Stimulated activated CD4-positive, alpha-beta T cell treated with anti-CD3 and anti-CD28 coated beads, Interleukin-12 subunit alpha, Interleukin-12 subunit beta, amount 100 ng/mL, for 48 hours (primary cell): Measurements from ENCODE around the gene ANKRD13B.
"Not testable (repeated sequence)": the region's sequence is repeated elsewhere in the genome, so short reads cannot be mapped to it uniquely, and the experiment has no call there.

Source experiments
- DNase-seq, 3 donors: peaks; one replicate each; pipeline ENCODE4 v3.0.0-alpha.2; 2020; ENCODE audit warnings: low read depth in 2 of 3, low spot score in 1 of 3

The ANKRD13B gene

DNA sequence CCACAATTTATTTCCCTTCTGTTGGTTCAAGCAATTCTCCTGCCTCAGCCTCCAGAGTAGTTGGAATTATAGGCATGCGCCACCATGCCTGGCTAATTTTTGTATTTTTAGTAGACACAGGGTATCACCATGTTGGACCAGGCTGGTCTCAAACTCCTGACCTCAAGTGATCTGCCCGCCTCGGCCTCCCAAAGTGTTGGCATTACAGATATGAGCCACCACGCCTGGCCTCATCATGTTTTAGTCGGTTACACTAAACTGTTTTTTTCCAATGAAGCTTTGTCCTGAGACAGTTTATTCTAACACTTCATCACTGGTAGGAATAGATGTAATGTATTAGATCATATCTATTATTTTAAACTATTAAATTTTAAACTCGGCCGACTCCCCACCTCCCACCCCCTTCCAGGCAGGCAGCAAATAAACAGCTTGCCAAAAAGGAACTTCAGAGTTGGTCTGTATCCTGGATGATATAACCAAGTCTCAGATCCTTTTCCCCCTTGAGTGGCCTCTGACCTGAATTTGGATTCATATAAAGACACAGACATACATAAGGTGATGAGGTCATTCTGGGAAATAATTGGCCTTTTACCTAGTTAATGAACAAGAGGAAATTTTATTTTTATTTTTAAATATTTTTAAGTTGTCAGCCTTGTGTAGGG lies 48.2 kb downstream of the ANKRD13B start:
- no peak for DNase-seq

DNA sequence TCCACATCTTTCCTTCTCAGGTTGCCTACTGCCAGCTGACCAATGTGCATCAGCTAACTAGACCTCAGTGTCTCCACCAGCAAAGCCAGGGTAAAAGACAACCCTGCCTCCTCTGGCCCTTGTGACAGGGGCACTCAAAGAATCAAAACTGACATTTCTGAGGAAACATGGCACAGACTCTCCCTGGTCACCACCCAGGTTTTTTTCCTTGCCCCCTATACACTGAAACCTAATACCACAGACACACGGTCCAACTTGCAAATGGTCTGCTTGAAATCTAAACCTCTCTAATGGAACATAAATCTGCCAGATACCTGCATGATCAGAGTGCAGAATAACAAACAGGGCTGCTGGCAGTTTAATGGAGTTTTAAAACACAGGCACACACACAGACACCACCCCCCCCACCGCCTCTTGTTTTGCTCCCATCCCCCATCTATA lies 49.3 kb downstream of the ANKRD13B start:
- no peak for DNase-seq

DNA sequence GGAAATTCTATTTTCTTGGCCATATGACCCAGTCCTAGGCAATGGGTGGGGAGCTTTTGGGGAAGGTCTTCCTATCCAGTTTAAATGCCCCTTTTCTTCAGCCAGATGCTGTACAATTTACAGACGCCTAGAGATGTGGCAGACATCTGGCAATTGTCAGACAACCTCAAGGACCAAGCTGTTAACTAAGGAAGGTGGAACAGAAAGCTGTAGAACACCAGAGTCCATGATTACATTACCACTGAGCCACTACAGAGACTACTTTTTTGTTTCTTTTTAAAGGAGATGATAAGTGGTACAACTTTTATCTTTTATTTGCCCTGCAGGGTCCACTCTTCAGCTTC lies 50.9 kb downstream of the ANKRD13B start:
- DNase-seq: no peak

DNA sequence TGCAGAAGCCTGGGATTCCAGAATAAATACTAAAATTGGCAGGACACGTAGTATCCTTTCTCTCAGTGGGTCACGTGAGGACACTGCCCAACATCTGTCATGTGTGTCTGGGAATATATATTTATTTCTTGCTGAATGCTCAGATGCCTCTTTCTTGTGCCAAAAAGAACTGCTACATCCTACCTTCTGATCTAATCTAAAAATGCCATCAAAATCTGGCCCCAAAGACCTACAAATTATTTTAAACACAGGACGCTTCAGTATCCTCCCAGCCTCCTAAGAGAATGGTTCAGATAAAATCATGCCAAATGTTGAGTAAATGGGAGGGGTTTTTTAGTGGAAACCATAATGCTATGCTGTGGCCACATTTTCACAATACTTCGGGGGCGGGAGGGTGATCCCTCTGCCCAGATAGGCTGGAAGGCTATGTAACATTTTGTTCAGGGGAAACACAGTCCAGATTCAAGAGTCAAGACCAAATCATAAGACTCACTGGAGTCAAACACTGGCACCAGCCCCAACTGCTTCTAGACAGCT lies 52.7 kb downstream of the ANKRD13B start:
- DNase-seq: no peak

DNA sequence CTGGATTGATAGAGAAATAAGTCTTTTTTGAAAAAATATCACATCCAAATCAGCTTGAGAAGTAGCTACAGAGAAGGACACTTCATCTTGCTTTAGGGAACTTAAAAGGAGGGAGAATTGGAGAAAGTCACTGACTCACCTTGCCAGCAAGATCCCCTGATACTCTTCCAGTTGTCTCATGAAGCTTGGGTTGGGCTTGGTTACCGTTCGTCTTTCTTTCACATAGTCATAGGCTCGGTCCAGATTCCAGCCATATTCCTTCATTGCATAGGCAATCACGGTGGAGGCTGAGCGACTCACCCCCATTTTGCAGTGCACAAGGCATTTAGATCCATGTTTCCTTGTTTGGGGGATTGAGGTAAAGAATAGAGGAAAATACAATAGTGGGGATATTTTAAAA lies 55.1 kb downstream of the ANKRD13B start:
- DNase-seq: no peak

DNA sequence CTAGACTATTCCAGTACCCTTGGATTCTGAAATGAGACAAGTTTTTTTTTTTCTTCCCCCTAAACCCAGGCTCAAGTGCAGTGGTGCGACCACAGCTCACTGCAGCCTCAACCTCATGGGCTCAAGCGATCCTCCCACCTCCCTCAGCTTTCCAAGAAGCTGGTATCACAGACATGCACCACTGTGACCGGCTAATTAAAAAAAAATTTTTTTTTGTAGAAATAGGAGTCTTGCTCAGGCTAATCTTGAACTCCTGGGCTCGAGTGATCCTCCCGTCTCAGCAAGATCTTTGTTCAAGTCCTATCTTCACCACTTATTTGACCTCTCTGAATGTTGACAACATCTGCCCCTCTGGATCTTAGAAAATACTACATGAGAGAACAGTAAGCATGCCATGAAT lies 56.4 kb downstream of the ANKRD13B start:
- no peak for DNase-seq

DNA sequence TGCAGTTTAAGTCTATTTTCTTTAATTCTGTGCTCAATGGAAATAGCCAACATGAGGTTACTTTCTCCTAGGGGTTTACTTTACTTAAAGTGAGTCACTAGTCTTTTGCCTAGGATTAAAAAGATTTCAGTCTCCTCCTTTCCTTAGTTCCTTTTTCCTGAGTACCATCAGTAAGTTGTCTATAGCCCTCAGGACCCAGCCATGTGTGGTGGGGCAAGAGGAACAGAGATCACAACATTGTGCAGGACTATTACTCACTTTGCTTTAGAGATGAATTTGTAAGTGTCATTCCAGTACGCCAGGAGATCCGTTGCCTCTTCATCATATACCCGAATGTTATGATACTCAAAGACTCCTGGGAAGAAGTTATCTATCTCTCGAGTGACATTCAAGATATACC lies 57.5 kb downstream of the ANKRD13B start:
- no peak for DNase-seq

DNA sequence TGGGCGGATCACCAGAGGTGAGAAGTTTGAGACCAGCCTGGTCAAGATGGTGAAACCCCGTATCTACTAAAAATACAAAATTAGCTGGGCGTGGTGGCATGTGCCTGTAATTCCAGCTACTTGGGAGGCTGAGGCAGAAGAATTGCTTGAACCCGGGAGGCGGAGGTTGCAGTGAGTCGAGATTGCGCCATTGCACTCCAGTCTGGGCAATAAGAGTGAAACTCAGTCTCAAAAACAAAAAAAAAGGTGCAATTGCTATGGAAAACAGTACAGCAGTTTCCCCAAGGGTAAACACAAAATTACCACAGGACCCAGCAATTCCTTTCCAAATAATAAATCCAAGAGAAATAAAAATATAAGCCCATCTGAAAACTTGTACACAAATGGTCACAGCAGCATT lies 59.0 kb downstream of the ANKRD13B start:
- not testable (repeated sequence) for DNase-seq

DNA sequence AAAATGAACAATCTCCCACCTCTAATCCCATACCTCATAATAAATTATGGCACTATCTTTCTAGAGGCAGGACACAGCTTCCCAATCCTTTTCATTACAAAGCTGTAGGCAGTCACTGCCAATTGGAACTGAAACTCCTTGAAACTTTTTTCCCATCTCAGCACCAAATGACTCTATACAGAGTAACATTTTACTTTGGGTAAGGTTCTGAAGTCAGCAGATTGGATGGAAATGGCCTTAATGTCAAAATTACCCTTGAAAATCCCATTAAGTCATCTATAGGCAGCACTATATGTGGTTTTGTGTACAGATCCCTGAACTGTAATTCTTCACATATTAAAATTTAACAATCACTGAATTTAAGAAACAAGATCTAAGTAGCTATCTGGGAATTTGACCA lies 60.0 kb downstream of the ANKRD13B start:
- DNase-seq: no peak

DNA sequence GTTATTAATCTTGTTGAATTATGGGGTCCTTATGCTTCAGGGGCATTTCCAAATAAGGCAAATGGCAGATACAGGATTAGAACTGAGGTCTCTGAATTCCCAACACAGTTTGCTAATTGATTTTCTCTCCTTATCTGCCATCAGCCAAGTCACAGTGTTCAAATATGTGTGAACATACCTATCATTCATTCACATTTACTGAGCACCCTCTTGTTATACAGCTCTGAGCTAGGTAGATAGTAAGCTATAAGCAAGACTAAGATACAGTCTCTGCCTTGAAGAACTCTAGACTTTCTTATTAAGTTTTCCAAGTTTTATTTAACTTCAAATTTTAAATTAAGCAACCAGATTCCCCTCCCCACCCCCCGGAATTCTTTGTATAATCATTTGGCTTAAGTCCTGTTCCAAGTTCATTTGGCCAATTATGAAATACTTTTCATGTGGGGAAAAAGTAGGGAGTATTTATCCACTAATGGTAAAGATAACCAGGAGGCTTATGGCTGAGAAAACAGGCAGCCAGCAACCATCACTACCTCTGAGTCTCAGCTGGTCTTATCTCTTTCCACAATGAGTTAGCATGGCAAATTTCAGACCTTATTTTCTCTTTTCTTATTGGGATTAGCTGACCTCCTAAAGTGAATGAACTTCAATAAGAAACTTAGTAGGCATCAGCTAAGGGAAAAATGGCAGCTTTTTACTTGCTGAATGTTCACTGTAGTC lies 61.2 kb downstream of the ANKRD13B start:
- no peak for DNase-seq

DNA sequence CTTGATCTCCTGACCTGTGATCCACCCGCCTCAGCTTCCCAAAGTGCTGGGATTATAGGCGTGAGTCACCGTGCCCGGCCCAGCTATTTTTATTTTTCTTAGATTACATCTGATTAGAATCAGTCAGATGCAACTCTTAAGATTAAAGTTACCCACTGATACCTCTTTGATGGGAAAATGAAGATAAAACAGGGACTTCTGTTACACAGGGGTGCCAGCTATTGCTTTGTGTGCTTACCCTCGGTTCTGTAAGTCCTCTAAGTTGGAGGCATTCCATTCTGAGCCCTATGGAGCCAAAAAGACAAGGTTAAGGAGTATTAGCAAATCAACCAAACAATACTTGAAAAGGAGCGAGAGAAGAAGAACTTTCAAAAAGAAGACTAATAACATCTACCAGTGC lies 62.4 kb downstream of the ANKRD13B start:
- DNase-seq: no peak

DNA sequence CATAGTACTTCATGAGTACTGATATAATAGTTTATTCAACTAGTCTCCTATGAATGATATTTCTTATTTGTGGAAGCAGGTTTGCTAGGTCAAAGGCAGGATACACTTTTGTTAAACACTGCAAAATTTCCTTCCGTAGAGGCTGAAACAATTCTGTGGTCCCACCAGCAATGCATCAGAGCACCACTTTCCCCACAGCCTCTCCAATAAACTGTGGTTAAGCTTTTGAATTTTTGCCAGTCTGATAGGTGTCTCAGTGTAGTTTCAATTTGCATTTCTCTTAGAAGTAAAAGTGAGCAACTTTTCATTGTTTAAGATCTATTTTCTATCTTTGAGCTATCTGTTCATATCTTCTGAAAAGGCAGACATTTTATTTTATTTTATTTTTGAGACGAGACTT lies 66.2 kb downstream of the ANKRD13B start:
- no peak for DNase-seq

DNA sequence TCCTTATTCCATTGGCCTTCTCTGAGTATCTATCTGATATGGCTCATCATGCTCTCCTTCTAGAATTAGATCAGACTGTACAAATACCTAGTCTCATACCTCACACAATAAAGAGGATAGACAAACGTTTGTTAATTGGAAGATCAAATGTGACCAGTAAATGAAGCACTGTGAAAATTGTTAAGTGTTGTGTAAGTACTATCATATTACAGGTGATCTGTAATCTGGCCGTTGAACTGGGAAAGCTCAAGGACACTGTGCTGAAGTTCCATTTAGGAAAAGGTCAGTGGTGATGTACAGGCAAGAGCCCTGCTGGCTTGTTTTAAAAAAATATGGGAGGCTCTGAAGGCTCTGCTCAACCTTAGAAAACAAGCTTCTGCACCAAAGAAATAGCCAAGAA lies 68.3 kb downstream of the ANKRD13B start:
- DNase-seq: no peak

DNA sequence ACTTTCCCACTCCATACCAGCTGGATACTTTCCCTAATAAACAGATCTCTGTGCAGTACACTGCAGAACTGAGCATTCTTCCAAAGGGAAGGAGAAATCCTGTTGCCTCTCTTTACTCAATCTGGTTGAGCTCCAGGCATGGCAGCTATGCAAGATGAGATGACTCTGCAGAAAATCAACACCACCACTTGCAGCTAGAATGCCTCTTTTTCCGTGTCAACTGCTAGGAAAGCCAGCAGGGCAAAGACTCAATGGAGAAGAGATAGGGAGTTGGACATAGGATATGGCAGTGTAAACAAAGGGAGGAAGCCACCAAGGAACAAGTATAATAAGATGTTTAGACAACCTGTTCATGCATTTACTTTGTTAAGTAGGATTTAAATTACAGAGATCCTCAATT lies 70.2 kb downstream of the ANKRD13B start:
- no peak for DNase-seq
